ENCODE data around the gene RAB20.
"Not testable (repeated sequence)": the region's sequence is repeated elsewhere in the genome, so short reads cannot be mapped to it uniquely, and the experiment has no call there.

The RAB20 gene

GRCh38 chr13:110575322-110576069, 14.0 kb upstream of the RAB20 start:
- DNase-seq (ENCODE audit: low read depth) = no peak

- DNase-seq (ENCODE audit: low read depth) = no peak
Measured at GRCh38 chr13:110574161-110574560, 12.6 kb upstream of the RAB20 start.

- DNase-seq (ENCODE audit: low read depth) = no peak
Measured at GRCh38 chr13:110572778-110573118, 11.2 kb upstream of the RAB20 start.

- DNase-seq (ENCODE audit: low read depth) = no peak
Measured at GRCh38 chr13:110571896-110572777, 10.6 kb upstream of the RAB20 start.

GRCh38 chr13:110570886-110571285, 9.4 kb upstream of the RAB20 start:
- no peak for DNase-seq (ENCODE audit: low read depth)

GRCh38 chr13:110569962-110570361, 8.4 kb upstream of the RAB20 start:
- DNase-seq (ENCODE audit: low read depth) = not testable (repeated sequence)

- no peak for DNase-seq (ENCODE audit: low read depth)
Measured at GRCh38 chr13:110568612-110569011, 7.1 kb upstream of the RAB20 start.

- DNase-seq (ENCODE audit: low read depth) = no peak
Measured at GRCh38 chr13:110566171-110566570, 4.6 kb upstream of the RAB20 start.

GRCh38 chr13:110565296-110565695, 3.8 kb upstream of the RAB20 start:
- DNase-seq (ENCODE audit: low read depth) = no peak

- DNase-seq (ENCODE audit: low read depth) = no peak
Measured at GRCh38 chr13:110564472-110564985, 3.0 kb upstream of the RAB20 start.

- no peak for DNase-seq (ENCODE audit: low read depth)
Measured at GRCh38 chr13:110563463-110563774, 1.9 kb upstream of the RAB20 start.

- DNase-seq (ENCODE audit: low read depth) = no peak
Measured at GRCh38 chr13:110562696-110563462, 1.4 kb upstream of the RAB20 start.

- no peak for DNase-seq (ENCODE audit: low read depth)
Measured at GRCh38 chr13:110562036-110562597, 595 bp upstream of the RAB20 start.

- DNase-seq (ENCODE audit: low read depth) = no peak
Measured at GRCh38 chr13:110560601-110561343, 750 bp downstream of the RAB20 start.

- DNase-seq (ENCODE audit: low read depth) = no peak
Measured at GRCh38 chr13:110559986-110560385, 1.5 kb downstream of the RAB20 start.

GRCh38 chr13:110559429-110559943, 2.0 kb downstream of the RAB20 start:
- no peak for DNase-seq (ENCODE audit: low read depth)

- no peak for DNase-seq (ENCODE audit: low read depth)
Measured at GRCh38 chr13:110557610-110558305, 3.8 kb downstream of the RAB20 start.

- DNase-seq (ENCODE audit: low read depth) = no peak
Measured at GRCh38 chr13:110557082-110557481, 4.4 kb downstream of the RAB20 start.

GRCh38 chr13:110556224-110556606, 5.3 kb downstream of the RAB20 start:
- DNase-seq (ENCODE audit: low read depth) = no peak

GRCh38 chr13:110555601-110556223, 5.8 kb downstream of the RAB20 start:
- no peak for DNase-seq (ENCODE audit: low read depth)
